Thoracic aorta (tissue), 2 donors: Measurements from ENCODE around the gene PCDHA5. TPM values are rescaled to one million over a fixed set of nuclear protein-coding genes. Genes with fewer than 3 reads are reported as not detected.
"Not testable (repeated sequence)": the region's sequence is repeated elsewhere in the genome, so short reads cannot be mapped to it uniquely, and the experiment has no call there.

ENCODE experiments used
- ATAC-seq: fragments of 150-250 bp; one replicate; pipeline ENCODE4 v1.8.0; 2017; ENCODE audit warnings: low read depth; ENCODE audit not compliant: insufficient number of reproducible peaks, low FRiP score
- DNase-seq: peaks from one replicate; pipeline ENCODE4 v3.0.0-alpha.2; 2020; ENCODE audit warnings: low spot score
- H3K27ac ChIP-seq, 2 donors: fragments of 200-600 bp; sonication (generic); 1 replicate in 1 of 2; 2 replicates in 1 of 2; pipeline ENCODE4 v1.5.1; 2016; ENCODE audit warnings: mild to moderate bottlenecking in 2 of 2, moderate library complexity in 2 of 2
- H3K27me3 ChIP-seq: fragments of 200-600 bp; sonication (generic); replicated peaks from 2 replicates; pipeline ENCODE4 v1.6.0; 2016; ENCODE audit warnings: mild to moderate bottlenecking; ENCODE audit not compliant: insufficient read depth
- H3K36me3 ChIP-seq: fragments of 200-600 bp; sonication (generic); one replicate; pipeline ENCODE4 v1.5.1; 2016
- H3K4me1 ChIP-seq, 2 donors: fragments of 200-600 bp; sonication (generic); 1 replicate in 1 of 2; 2 replicates in 1 of 2; pipeline versions ENCODE4 v1.5.1 to v1.6.0; 2016; ENCODE audit warnings: low read depth in 2 of 2, mild to moderate bottlenecking in 1 of 2; ENCODE audit not compliant: control insufficient read depth in 1 of 2
- H3K4me3 ChIP-seq: fragments of 200-600 bp; sonication (generic); 2 replicates; pipeline ENCODE4 v1.5.1; 2016; ENCODE audit warnings: mild to moderate bottlenecking
- H3K9me3 ChIP-seq: fragments of 200-600 bp; sonication (generic); 2 replicates; pipeline ENCODE4 v1.5.1; 2016
- CTCF ChIP-seq: fragments of 200-600 bp; sonication (generic); IDR thresholded peaks from one replicate; pipeline ENCODE4 v1.5.1; 2019; ENCODE audit warnings: antibody characterized with exemption
- total RNA-seq, 2 donors: library from RNA; depleted of rRNA; stranded (reverse); fragments of >200 nt; gene quantifications; one replicate each; pipeline versions ENCODE4 v1.1.0 to v1.2.3, GENCODE V29; 2016

Gene PCDHA5
- under 1 TPM; 0.14 to 0.85 TPM for total RNA-seq

- TF ChIP-seq CTCF, result no peak
- DNase-seq, result no peak
- Histone ChIP-seq H3K36me3 (no peaks in the 10 kb centered on the region), H3K9me3 (peaks cover 17% of the 10 kb centered on the region), H3K4me1 (no peaks in the 10 kb centered on the region), H3K27me3 (no peaks in the 10 kb centered on the region), H3K27ac (no peak within 1 kb of the TSS), H3K4me3 (no peak within 1 kb of the TSS)
- ATAC-seq, result no peak
Observed at GRCh38 chr5:140821375-140822280, at the start of gene PCDHA5. TSS of gene PCDHA5 (plus strand) at chr5:140821613.

- Histone ChIP-seq H3K9me3 (peaks cover 15% of the 10 kb centered on the region), H3K27me3 (no peaks in the 10 kb centered on the region)
- no peak for ATAC-seq
Observed at GRCh38 chr5:140780512-140780911, 40.9 kb upstream of the PCDHA5 start.

GRCh38 chr5:140785905-140786686 lies 35.3 kb upstream of the PCDHA5 start, which contains the start of gene PCDHA1:
TSS of gene PCDHA1 (plus strand) at chr5:140786140.
- H3K36me3 ChIP-seq, result no peaks in the 10 kb centered on the region
- no peak for TF ChIP-seq CTCF
- H3K4me3 ChIP-seq, result no peak within 1 kb of the TSS
- peaks cover 39% of the 10 kb centered on the region for H3K9me3 ChIP-seq
- H3K4me1 ChIP-seq, result no peaks in the 10 kb centered on the region
- DNase-seq, result no peak
- H3K27me3 ChIP-seq, result no peaks in the 10 kb centered on the region
- no peak for ATAC-seq
- H3K27ac ChIP-seq, result no peak within 1 kb of the TSS

More at GRCh38 chr5:140780512-140780911, 40.9 kb upstream of the PCDHA5 start:
- Histone ChIP-seq H3K4me3 (no peak overlapping the region), H3K36me3 (no peaks in the 10 kb centered on the region), H3K27ac (no peak overlapping the region), H3K4me1 (no peaks in the 10 kb centered on the region)
- no peak for TF ChIP-seq CTCF
- no peak for DNase-seq

- not testable (repeated sequence) for H3K4me3 ChIP-seq, ATAC-seq, H3K36me3 ChIP-seq, H3K4me1 ChIP-seq, H3K27me3 ChIP-seq, H3K27ac ChIP-seq, DNase-seq
- H3K9me3 ChIP-seq, result peaks cover 39% of the 10 kb centered on the region
Observed at GRCh38 chr5:140787422-140787821, 34.0 kb upstream of the PCDHA5 start.

GRCh38 chr5:140787849-140788504 lies 33.4 kb upstream of the PCDHA5 start:
- H3K27ac ChIP-seq, H3K36me3 ChIP-seq, ATAC-seq, H3K27me3 ChIP-seq, H3K4me1 ChIP-seq, H3K4me3 ChIP-seq, DNase-seq: not testable (repeated sequence)
- H3K9me3 ChIP-seq, result peaks cover 39% of the 10 kb centered on the region
